ENCODE results near the gene UQCC5.

GRCh38 chr3:52552089-52552488 is 15.7 kb downstream of the UQCC5 start:
- TF ChIP-seq TEAD4 (IDR thresholded peaks at IDR 0.05; ENCODE audit: borderline replicate concordance, insufficient read depth) (no peak), CTCF (IDR thresholded peaks at IDR 0.05) (no peak), EP300 (IDR thresholded peaks at IDR 0.05; ENCODE audit: borderline replicate concordance in 1 of 2, low read depth in 1 of 2, low read length in 1 of 2) (no peak), RFX5 (IDR thresholded peaks at IDR 0.05; ENCODE audit: low read length) (no peak), TAF1 (IDR thresholded peaks at IDR 0.05; ENCODE audit: borderline replicate concordance, low read depth, low read length) (no peak), SMC3 (IDR thresholded peaks at IDR 0.05; ENCODE audit: low read depth, low read length) (no peak)

All from SK-N-SH (cell line).